H1 (cell line): ENCODE measurements around the gene LRIG2. TPM values are rescaled to one million over a fixed set of nuclear protein-coding genes. Genes with fewer than 3 reads are reported as not detected.

Source experiments
- CTCF ChIA-PET: fragments of 300-600 bp; sonication (Branson Sonifier 250); formaldehyde crosslinking; loops from one replicate; lab custom pipeline; 2021; ENCODE audit not compliant: partially characterized antibody; lab: Charles Lee
- POLR2A ChIA-PET: fragments of 300-600 bp; sonication (Branson Sonifier 250); formaldehyde crosslinking; loops from one replicate; lab custom pipeline; 2021; ENCODE audit warnings: inconsistent platforms; ENCODE audit not compliant: partially characterized antibody; lab: Charles Lee
- DNase-seq, 2 experiments: peaks; one replicate each; pipeline versions ENCODE4 v3.0.0 to v3.0.0-alpha.2; 2010 to 2022; ENCODE audit warnings: low spot score in 2 of 2, low read depth in 1 of 2, mixed read lengths in 1 of 2
- FAIRE-seq: peaks from 2 replicates; lab custom pipeline; 2011; peaks lifted over from hg19 to GRCh38; lab: Jason Lieb, UNC
- H2AFZ ChIP-seq: 2 replicates; pipeline ENCODE4 v1.8.1; 2012; ENCODE audit warnings: low read length, inconsistent platforms
- H2AK5ac ChIP-seq: 2 replicates; pipeline ENCODE4 v1.6.1; 2013; ENCODE audit warnings: low read depth, low read length
- H2BK120ac ChIP-seq: replicated peaks from 2 replicates; pipeline ENCODE3; 2013; ENCODE audit warnings: low read depth, low read length, inconsistent platforms
- H2BK12ac ChIP-seq: 2 replicates; pipeline ENCODE4 v1.6.1; 2013; ENCODE audit warnings: low read depth, low read length
- H2BK15ac ChIP-seq: 2 replicates; pipeline ENCODE4 v1.6.1; 2013; ENCODE audit warnings: low read length
- H2BK20ac ChIP-seq: 2 replicates; pipeline ENCODE4 v1.6.1; 2013; ENCODE audit warnings: low read length
- H2BK5ac ChIP-seq: 2 replicates; pipeline ENCODE4 v1.6.1; 2013; ENCODE audit warnings: low read depth, low read length
- H3K14ac ChIP-seq: 2 replicates; pipeline ENCODE4 v1.6.1; 2013; ENCODE audit warnings: inconsistent platforms; ENCODE audit not compliant: insufficient read length
- H3K18ac ChIP-seq: 2 replicates; pipeline ENCODE4 v1.6.1; 2013; ENCODE audit warnings: low read length; ENCODE audit errors: extremely low read depth
- H3K23ac ChIP-seq: 2 replicates; pipeline ENCODE4 v1.6.1; 2013; ENCODE audit warnings: inconsistent platforms; ENCODE audit not compliant: insufficient read length
- H3K23me2 ChIP-seq: 2 replicates; pipeline ENCODE4 v1.6.1; 2013; ENCODE audit warnings: low read depth, low read length
- H3K27ac ChIP-seq: 2 replicates; pipeline ENCODE4 v1.6.1; 2011; ENCODE audit warnings: low read depth, low read length, inconsistent platforms
- H3K27me3 ChIP-seq, 4 experiments: replicated peaks in 1 of 4; 1 replicate in 1 of 4; 2 replicates in 3 of 4; pipeline versions ENCODE4 v1.6.1 to v1.8.1; 2011 to 2013; ENCODE audit warnings: low read length in 3 of 4, mild to moderate bottlenecking in 3 of 4, inconsistent platforms in 2 of 4, mixed read lengths in 2 of 4, moderate library complexity in 1 of 4; ENCODE audit not compliant: control insufficient read depth in 3 of 4, insufficient read depth in 3 of 4; ENCODE audit errors: extremely low read depth in 1 of 4
- H3K36me3 ChIP-seq, 4 experiments: 2 replicates each; pipeline versions ENCODE4 v1.6.1 to v1.8.1; 2011 to 2013; ENCODE audit warnings: mild to moderate bottlenecking in 4 of 4, low read length in 3 of 4, moderate library complexity in 2 of 4, control low read depth in 1 of 4, inconsistent platforms in 1 of 4; ENCODE audit not compliant: insufficient read depth in 4 of 4, control insufficient read depth in 2 of 4
- H3K4ac ChIP-seq: replicated peaks from 2 replicates; pipeline ENCODE3; 2013; ENCODE audit warnings: low read length, low read depth, mixed read lengths, inconsistent platforms; ENCODE audit not compliant: insufficient read length
- H3K4me1 ChIP-seq, 4 experiments: replicated peaks in 1 of 4; 1 replicate in 1 of 4; 2 replicates in 3 of 4; pipeline versions ENCODE4 v1.6.1 to v1.8.1; 2011 to 2013; ENCODE audit warnings: low read length in 3 of 4, inconsistent platforms in 2 of 4, mixed read lengths in 1 of 4; ENCODE audit not compliant: insufficient read depth in 4 of 4, control insufficient read depth in 3 of 4
- H3K4me2 ChIP-seq, 2 experiments: 2 replicates each; pipeline versions ENCODE4 v1.6.1 to v1.8.1; 2011 to 2013; ENCODE audit warnings: low read depth in 2 of 2, low read length in 2 of 2, control low read depth in 1 of 2, inconsistent platforms in 1 of 2, mild to moderate bottlenecking in 1 of 2; ENCODE audit not compliant: insufficient read depth in 1 of 2
- H3K4me3 ChIP-seq, 4 experiments: fragments of 200-600, 300-600 bp in 1 of 4; sonication (generic), shearing (Covaris generic), sonication (Bioruptor Twin) in 1 of 4; 2 replicates each; pipeline versions ENCODE4 v1.5.1 to v1.8.1; 2011 to 2016; ENCODE audit warnings: low read length in 4 of 4, low read depth in 3 of 4, control low read depth in 2 of 4, inconsistent platforms in 2 of 4, mild to moderate bottlenecking in 2 of 4, mixed read lengths in 1 of 4, moderate library complexity in 1 of 4; ENCODE audit not compliant: insufficient read depth in 2 of 4; ENCODE audit errors: extremely low read depth in 1 of 4
- H3K56ac ChIP-seq: replicated peaks from 2 replicates; pipeline ENCODE3; 2013; ENCODE audit warnings: low read depth, mild to moderate bottlenecking, mixed read lengths, low read length, inconsistent platforms; ENCODE audit not compliant: insufficient read length
- H3K79me1 ChIP-seq: 2 replicates; pipeline ENCODE4 v1.6.1; 2013; ENCODE audit warnings: low read depth, low read length, control low read depth
- H3K79me2 ChIP-seq, 2 experiments: 2 replicates each; pipeline versions ENCODE4 v1.6.1 to v1.8.1; 2012 to 2013; ENCODE audit warnings: low read length in 2 of 2, mild to moderate bottlenecking in 2 of 2, inconsistent platforms in 1 of 2; ENCODE audit not compliant: insufficient read depth in 2 of 2, control insufficient read depth in 1 of 2
- H3K9ac ChIP-seq, 4 experiments: replicated peaks in 1 of 4; 1 replicate in 1 of 4; 2 replicates in 3 of 4; pipeline versions ENCODE4 v1.6.1 to v1.8.1; 2011 to 2013; ENCODE audit warnings: low read depth in 3 of 4, low read length in 3 of 4, control low read depth in 2 of 4, mild to moderate bottlenecking in 2 of 4, moderate library complexity in 2 of 4, inconsistent platforms in 1 of 4; ENCODE audit errors: extremely low read depth in 1 of 4
- H3K9me3 ChIP-seq, 2 experiments: 2 replicates each; pipeline versions ENCODE4 v1.6.1 to v1.8.1; 2012 to 2013; ENCODE audit warnings: mild to moderate bottlenecking in 2 of 2, moderate library complexity in 2 of 2, control low read depth in 1 of 2, inconsistent platforms in 1 of 2, low read depth in 1 of 2, low read length in 1 of 2, mixed read lengths in 1 of 2; ENCODE audit not compliant: insufficient read depth in 2 of 2
- H4K20me1 ChIP-seq, 2 experiments: replicated peaks in 1 of 2; 2 replicates each; pipeline versions ENCODE3 to v1.8.1; 2011 to 2013; ENCODE audit warnings: inconsistent platforms in 2 of 2, low read length in 2 of 2, mild to moderate bottlenecking in 1 of 2; ENCODE audit not compliant: insufficient read depth in 2 of 2, control insufficient read depth in 1 of 2
- H4K5ac ChIP-seq: 2 replicates; pipeline ENCODE4 v1.6.1; 2013; ENCODE audit warnings: low read length, low read depth, mixed read lengths, inconsistent platforms; ENCODE audit not compliant: insufficient read length
- H4K8ac ChIP-seq: 2 replicates; pipeline ENCODE4 v1.8.0; 2013; ENCODE audit warnings: mild to moderate bottlenecking, moderate library complexity, low read length, inconsistent platforms; ENCODE audit not compliant: insufficient read depth; ENCODE audit errors: extremely low read depth
- H4K91ac ChIP-seq: replicated peaks from 2 replicates; pipeline ENCODE3; 2013; ENCODE audit warnings: low read length, mixed read lengths, inconsistent platforms; ENCODE audit not compliant: insufficient read length
- CBX8 ChIP-seq: fragments of 300-800, 300-1000 bp; sonication (generic); IDR thresholded peaks from 2 replicates; pipeline ENCODE4 v1.7.1; 2016; ENCODE audit warnings: low read depth, low read length, borderline replicate concordance
- CHD1 ChIP-seq: IDR thresholded peaks from 2 replicates; pipeline ENCODE4 v1.6.1; 2012; ENCODE audit warnings: low read depth, low read length, improper control_type of control experiment
- NANOG ChIP-seq: IDR thresholded peaks from 2 replicates; pipeline ENCODE4 v1.6.1; 2011; ENCODE audit warnings: low read length, low read depth, mild to moderate bottlenecking, inconsistent platforms; ENCODE audit not compliant: insufficient read depth, poor library complexity, severe bottlenecking
- WGBS, 2 experiments: shearing (Covaris generic) in 1 of 2; methylation state at CpG; one replicate each; pipeline versions ENCODE4 v1.1.6 to v1.1.7; 2013 to 2015; ENCODE audit warnings: low lambda C conversion rate in 2 of 2, mixed read lengths in 2 of 2, inconsistent platforms in 1 of 2, low coverage in 1 of 2, missing lambda C conversion rate in 1 of 2; ENCODE audit not compliant: insufficient replicate concordance in 2 of 2, insufficient coverage in 1 of 2, insufficient read length in 1 of 2; ENCODE audit errors: extremely low coverage in 1 of 2, missing lambda C conversion rate in 1 of 2; 5-methylcytosine and 5-hydroxymethylcytosine counted together
- polyA plus RNA-seq, 7 experiments: library from polyadenylated mRNA; depleted of rRNA in 3 of 7; stranded (reverse) in 5 of 7; unstranded in 2 of 7; fragments of >200 nt in 5 of 7; fragments of 200-250 nt in 2 of 7; gene quantifications; 1 replicate in 5 of 7; 2 replicates in 1 of 7; 4 replicates in 1 of 7; pipeline versions ENCODE4 v1.2.1 to v1.2.3, GENCODE V29; 2011 to 2013; ENCODE audit warnings: missing spikeins in 2 of 7, mixed read lengths in 2 of 7
- total RNA-seq: library from RNA; stranded (reverse); fragmentation: NEBNext Ultra II Directional; extraction: Animal tissue kit (Norgen Biotek cat#: 25700); gene quantifications from 2 replicates; pipeline ENCODE4 v1.2.1, GENCODE V29; 2021

The LRIG2 gene
- total and polyA plus RNA-seq, 2 of the 8 experiments (the other 6 are each of a cell fraction or from before 2014, with no cell fraction given), result 16.2 to 20.9 TPM

DNA sequence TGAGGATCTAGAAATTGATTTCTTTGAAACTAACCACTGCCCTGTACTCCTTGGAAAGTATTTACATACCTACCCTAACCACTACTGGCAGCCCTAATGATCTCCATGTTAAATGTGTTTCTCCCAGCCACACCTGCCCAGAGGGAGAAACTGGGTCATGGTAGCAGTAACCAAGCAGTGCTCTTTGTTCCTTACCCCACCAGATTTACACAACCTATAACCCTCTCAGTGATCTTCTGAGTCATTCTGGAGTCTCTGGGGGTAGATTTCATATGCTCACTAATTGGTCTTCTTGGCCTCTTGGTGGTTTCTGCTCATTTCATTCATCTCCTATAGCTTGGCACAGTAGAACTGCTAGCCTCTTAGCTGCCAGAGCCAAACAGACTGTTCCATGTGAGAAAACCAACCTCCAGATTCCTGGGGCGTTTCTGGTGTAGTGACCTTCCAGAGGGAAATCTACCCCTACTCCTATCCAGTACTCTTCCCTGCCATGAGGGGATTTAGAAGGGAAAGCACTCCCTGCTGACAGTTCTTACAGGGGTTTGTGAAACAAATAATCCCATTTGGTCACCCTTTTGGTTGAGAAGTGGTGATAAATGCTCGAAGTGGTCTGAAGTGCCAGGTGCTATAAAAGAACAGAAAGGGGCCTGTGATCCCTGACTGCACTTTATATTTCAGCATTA is 36.2 kb upstream of the LRIG2 start:
- H3K79me1 ChIP-seq, result no peaks in the 10 kb centered on the region
- peak overlapping the region; percentile 35; the same call in 1 of the 2 replicates for H3K18ac ChIP-seq
- DNase-seq, result no peak
- H2AK5ac ChIP-seq, result no peak overlapping the region
- H3K23me2 ChIP-seq, result no peaks in the 10 kb centered on the region
- no peak overlapping the region for H2AFZ ChIP-seq
- H3K36me3 ChIP-seq, result no peaks in the 10 kb centered on the region; a peak in 1 of 8 replicates
- H3K9me3 ChIP-seq, result no peaks in the 10 kb centered on the region
- H2BK20ac ChIP-seq, result peak overlapping the region; percentile 69
- H2BK12ac ChIP-seq, result no peak overlapping the region
- no peak overlapping the region for H2BK120ac ChIP-seq
- H3K27ac ChIP-seq, result no peak overlapping the region
- no peaks in the 10 kb centered on the region for H4K20me1 ChIP-seq
- H4K91ac ChIP-seq, result peak overlapping the region; percentile 22
- H2BK5ac ChIP-seq, result peak overlapping the region; percentile 1; the same call in 1 of the 2 replicates
- no peaks in the 10 kb centered on the region for H3K27me3 ChIP-seq
- no peak overlapping the region for H3K4me3 ChIP-seq
- no peak overlapping the region for H4K5ac ChIP-seq
- H4K8ac ChIP-seq, result no peak overlapping the region
- no peak overlapping the region for H3K4ac ChIP-seq
- no peak overlapping the region for H3K4me2 ChIP-seq
- no peaks in the 10 kb centered on the region for H3K79me2 ChIP-seq
- peaks cover 5 to 14% (median 7%) of the 10 kb centered on the region in 4 experiments for H3K4me1 ChIP-seq
- 81% methylated on average over 2 of the region's 2 CpGs; no CpG with 5 or more reads in 1 of the 2 experiments for WGBS, 2 experiments
- ChIA-PET CTCF (interaction anchor here (1.4 kb wide), 1 partner anchor 232 kb away, joined by 3 read pairs; no protein-coding TSS in a partner anchor), POLR2A (interaction anchor here (0.7 kb wide), 1 partner anchor 20 kb away, joined by 3 read pairs; no protein-coding TSS in a partner anchor)
- no peak for TF ChIP-seq NANOG
- no peak for TF ChIP-seq CHD1
- TF ChIP-seq CBX8, result no peak
- H3K14ac ChIP-seq, result no peak overlapping the region
- H3K23ac ChIP-seq, result no peak overlapping the region
- no peak overlapping the region for H3K9ac ChIP-seq
- no peak overlapping the region for H3K56ac ChIP-seq
- no peak overlapping the region for H2BK15ac ChIP-seq
- FAIRE-seq, result no peak
